ENCODE data around the gene BIK.

DNA sequence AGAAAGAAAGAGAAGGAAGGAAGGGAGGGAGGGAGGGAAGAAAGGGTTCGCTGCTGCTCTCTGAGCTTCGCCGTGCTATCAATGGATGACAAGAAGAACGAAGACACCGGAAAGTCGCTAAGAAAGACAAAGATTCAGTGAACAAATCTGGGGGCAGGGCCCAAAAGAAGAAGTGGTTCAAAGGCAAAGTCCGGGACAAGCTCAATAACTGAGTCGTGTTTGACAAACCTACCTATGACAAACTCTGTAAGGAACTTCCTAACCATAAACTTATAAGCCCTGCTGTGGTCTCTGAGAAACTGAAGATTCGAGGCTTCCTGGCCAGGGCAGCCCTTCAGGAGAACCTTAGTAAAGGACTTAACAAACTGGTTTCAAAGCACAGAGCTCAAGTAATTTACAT, 18.5 kb upstream of the BIK start:
- TF ChIP-seq, protein P1, sequence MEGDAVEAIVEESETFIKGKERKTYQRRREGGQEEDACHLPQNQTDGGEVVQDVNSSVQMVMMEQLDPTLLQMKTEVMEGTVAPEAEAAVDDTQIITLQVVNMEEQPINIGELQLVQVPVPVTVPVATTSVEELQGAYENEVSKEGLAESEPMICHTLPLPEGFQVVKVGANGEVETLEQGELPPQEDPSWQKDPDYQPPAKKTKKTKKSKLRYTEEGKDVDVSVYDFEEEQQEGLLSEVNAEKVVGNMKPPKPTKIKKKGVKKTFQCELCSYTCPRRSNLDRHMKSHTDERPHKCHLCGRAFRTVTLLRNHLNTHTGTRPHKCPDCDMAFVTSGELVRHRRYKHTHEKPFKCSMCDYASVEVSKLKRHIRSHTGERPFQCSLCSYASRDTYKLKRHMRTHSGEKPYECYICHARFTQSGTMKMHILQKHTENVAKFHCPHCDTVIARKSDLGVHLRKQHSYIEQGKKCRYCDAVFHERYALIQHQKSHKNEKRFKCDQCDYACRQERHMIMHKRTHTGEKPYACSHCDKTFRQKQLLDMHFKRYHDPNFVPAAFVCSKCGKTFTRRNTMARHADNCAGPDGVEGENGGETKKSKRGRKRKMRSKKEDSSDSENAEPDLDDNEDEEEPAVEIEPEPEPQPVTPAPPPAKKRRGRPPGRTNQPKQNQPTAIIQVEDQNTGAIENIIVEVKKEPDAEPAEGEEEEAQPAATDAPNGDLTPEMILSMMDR (IDR thresholded peaks at IDR 0.05): no peak
- TF ChIP-seq REST (IDR thresholded peaks at IDR 0.05; ENCODE audit: low read depth, low read length) (no peak), EP300 (IDR thresholded peaks at IDR 0.05; ENCODE audit: borderline replicate concordance in 1 of 2, low read depth in 1 of 2, low read length in 1 of 2) (no peak), NFIC (IDR thresholded peaks at IDR 0.05; ENCODE audit: borderline replicate concordance) (no peak), TAF1 (IDR thresholded peaks at IDR 0.05; ENCODE audit: borderline replicate concordance, low read depth, low read length) (no peak), TEAD4 (IDR thresholded peaks at IDR 0.05; ENCODE audit: borderline replicate concordance, insufficient read depth) (no peak), USF1 (IDR thresholded peaks at IDR 0.05; ENCODE audit: borderline replicate concordance, low read depth) (no peak), NRF1 (IDR thresholded peaks at IDR 0.05; ENCODE audit: low read depth, low read length) (no peak), JUND (IDR thresholded peaks at IDR 0.05) (no peak), SMC3 (IDR thresholded peaks at IDR 0.05; ENCODE audit: low read depth, low read length) (no peak), SIN3A (IDR thresholded peaks at IDR 0.05; ENCODE audit: borderline replicate concordance, low read depth, low read length) (no peak)
- TF ChIP-seq, protein P2, sequence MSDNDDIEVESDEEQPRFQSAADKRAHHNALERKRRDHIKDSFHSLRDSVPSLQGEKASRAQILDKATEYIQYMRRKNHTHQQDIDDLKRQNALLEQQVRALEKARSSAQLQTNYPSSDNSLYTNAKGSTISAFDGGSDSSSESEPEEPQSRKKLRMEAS (IDR thresholded peaks at IDR 0.05; ENCODE audit: low read depth): no peak
